Measurements from ENCODE around the gene KRTAP1-3.

- no peak for TF ChIP-seq CTCF (IDR thresholded peaks at IDR 0.05; ENCODE audit: insufficient read depth, low read length, poor library complexity, severe bottlenecking)
- TF ChIP-seq EZH2phosphoT487 (conservative IDR thresholded peaks at IDR 0.05; ENCODE audit: low read length), result no peak
Observed at GRCh38 chr17:41063449-41063848, 28.8 kb upstream of the KRTAP1-3 start.
